ENCODE measurements around the gene UNKL. TPM values are rescaled to one million over a fixed set of nuclear protein-coding genes. Genes with fewer than 3 reads are reported as not detected.

The UNKL gene
- total RNA-seq, 1 experiment from 2014 or later, result 32.0 TPM

DNA sequence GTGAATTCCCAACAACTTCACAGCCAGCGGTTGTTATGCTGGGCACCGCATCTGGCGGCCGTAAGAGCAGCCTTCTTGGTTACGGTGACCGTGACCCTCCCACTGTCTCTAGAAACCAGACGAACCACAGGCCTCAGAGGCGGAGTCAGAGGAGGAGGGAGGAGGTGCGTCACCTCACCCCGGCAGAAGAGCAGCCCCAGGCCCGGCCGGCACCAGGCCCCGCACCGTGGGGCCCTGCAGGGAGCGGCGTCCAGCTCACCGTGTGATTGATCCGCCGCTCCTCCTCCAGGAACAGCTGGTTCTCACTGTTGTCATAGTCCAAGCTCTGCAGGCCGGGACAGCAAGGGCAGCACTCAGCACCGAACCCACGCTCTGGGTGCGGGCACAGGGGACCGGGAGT is 46.6 kb upstream of the UNKL start:
- Histone ChIP-seq H2BK12ac (ENCODE audit: insufficient read length, low read depth, low read length) (no peak overlapping the region), H3K4ac (ENCODE audit: low read depth, low read length) (no peak overlapping the region), H4K91ac (ENCODE audit: insufficient read length, low read depth, low read length) (no peak overlapping the region), H3K27me3 (ENCODE audit: insufficient read depth, low read length) (no peaks in the 10 kb centered on the region), H2AFZ (ENCODE audit: low read length) (no peak overlapping the region), H3K27ac (ENCODE audit: insufficient read length, low read depth, low read length) (no peak overlapping the region), H2BK20ac (ENCODE audit: low read depth, low read length, poor library complexity, severe bottlenecking) (no peak overlapping the region), H3K79me2 (ENCODE audit: insufficient read depth, low read length) (no peaks in the 10 kb centered on the region), H3K23me2 (ENCODE audit: insufficient read length, low read depth, low read length, poor library complexity, severe bottlenecking) (no peaks in the 10 kb centered on the region), H4K20me1 (ENCODE audit: control insufficient read depth, insufficient read depth, insufficient read length) (no peaks in the 10 kb centered on the region), H3K9ac (ENCODE audit: extremely low read depth, insufficient read length, low read length) (no peak overlapping the region), H4K5ac (ENCODE audit: insufficient read length, low read depth, low read length) (no peak overlapping the region), H2BK15ac (ENCODE audit: low read depth, low read length) (no peak overlapping the region), H3K23ac (ENCODE audit: insufficient read length, low read depth, low read length) (no peak overlapping the region), H3K4me1 (ENCODE audit: insufficient read depth, low read length) (no peaks in the 10 kb centered on the region), H3K18ac (ENCODE audit: insufficient read length, low read depth, low read length) (no peak overlapping the region), H3K56ac (ENCODE audit: insufficient read length, low read depth, low read length) (no peak overlapping the region), H3K79me1 (ENCODE audit: insufficient read depth, low read depth, low read length, poor library complexity, severe bottlenecking) (no peaks in the 10 kb centered on the region), H3T11ph (ENCODE audit: low read length) (no peak overlapping the region), H2AK5ac (ENCODE audit: insufficient read length, low read length) (no peak overlapping the region), H3K14ac (ENCODE audit: insufficient read depth, low read length) (no peak overlapping the region), H3K9me3 (ENCODE audit: control insufficient read depth, low read depth, low read length) (no peaks in the 10 kb centered on the region), H2BK5ac (ENCODE audit: insufficient read length, low read length) (no peak overlapping the region), H4K8ac (replicated peaks; ENCODE audit: insufficient read length, low read depth, low read length) (no peak overlapping the region), H2BK120ac (ENCODE audit: low read depth, low read length, poor library complexity, severe bottlenecking) (no peak overlapping the region), H3K4me2 (ENCODE audit: insufficient read depth, insufficient read length, low read length) (no peak overlapping the region)
- peaks cover 2 to 25% (median 21%) of the 10 kb centered on the region in 3 experiments; a peak in 5 of 7 replicates for H3K36me3 Mint-ChIP-seq (ENCODE audit: insufficient read depth in 1 of 3, low read depth in 3 of 3)
- H3K27me3 Mint-ChIP-seq (ENCODE audit: low read depth), result no peaks in the 10 kb centered on the region
- peak overlapping the region in 1 of 3 experiments; percentile 55; a peak in 1 of 7 replicates for H3K27ac Mint-ChIP-seq
- TF ChIP-seq, protein P1, sequence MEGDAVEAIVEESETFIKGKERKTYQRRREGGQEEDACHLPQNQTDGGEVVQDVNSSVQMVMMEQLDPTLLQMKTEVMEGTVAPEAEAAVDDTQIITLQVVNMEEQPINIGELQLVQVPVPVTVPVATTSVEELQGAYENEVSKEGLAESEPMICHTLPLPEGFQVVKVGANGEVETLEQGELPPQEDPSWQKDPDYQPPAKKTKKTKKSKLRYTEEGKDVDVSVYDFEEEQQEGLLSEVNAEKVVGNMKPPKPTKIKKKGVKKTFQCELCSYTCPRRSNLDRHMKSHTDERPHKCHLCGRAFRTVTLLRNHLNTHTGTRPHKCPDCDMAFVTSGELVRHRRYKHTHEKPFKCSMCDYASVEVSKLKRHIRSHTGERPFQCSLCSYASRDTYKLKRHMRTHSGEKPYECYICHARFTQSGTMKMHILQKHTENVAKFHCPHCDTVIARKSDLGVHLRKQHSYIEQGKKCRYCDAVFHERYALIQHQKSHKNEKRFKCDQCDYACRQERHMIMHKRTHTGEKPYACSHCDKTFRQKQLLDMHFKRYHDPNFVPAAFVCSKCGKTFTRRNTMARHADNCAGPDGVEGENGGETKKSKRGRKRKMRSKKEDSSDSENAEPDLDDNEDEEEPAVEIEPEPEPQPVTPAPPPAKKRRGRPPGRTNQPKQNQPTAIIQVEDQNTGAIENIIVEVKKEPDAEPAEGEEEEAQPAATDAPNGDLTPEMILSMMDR (conservative IDR thresholded peaks at IDR 0.05), result no peak
- no peaks in the 10 kb centered on the region for H3K9me3 Mint-ChIP-seq
- WGBS (ENCODE audit: extremely low coverage, insufficient read length, low lambda C conversion rate), result no CpG with 5 or more reads among the region's 24 CpGs
- DNase-seq, result no peak
- no peak overlapping the region for H3K4me3 Mint-ChIP-seq
- H3K4me1 Mint-ChIP-seq, result no peaks in the 10 kb centered on the region
